H7 (cell line): ENCODE results near the gene TIPIN. TPM values are rescaled to one million over a fixed set of nuclear protein-coding genes. Genes with fewer than 3 reads are reported as not detected.
"Not testable (repeated sequence)": the region's sequence is repeated elsewhere in the genome, so short reads cannot be mapped to it uniquely, and the experiment has no call there.

ENCODE experiments used
- DNase-seq: peaks from one replicate; pipeline ENCODE4 v3.0.0; 2012
- H3K27me3 ChIP-seq: 2 replicates; pipeline ENCODE4 v1.6.0; 2011; ENCODE audit warnings: mild to moderate bottlenecking, low read length; ENCODE audit not compliant: control insufficient read depth, insufficient read depth
- H3K36me3 ChIP-seq: replicated peaks from 2 replicates; pipeline ENCODE4 v1.5.1; 2011; ENCODE audit warnings: low read length; ENCODE audit not compliant: control insufficient read depth, insufficient read depth
- H3K4me3 ChIP-seq: 2 replicates; pipeline ENCODE4 v1.5.1; 2011; ENCODE audit warnings: low read depth, mild to moderate bottlenecking, control low read depth, low read length, moderate library complexity; ENCODE audit not compliant: insufficient read depth
- total RNA-seq: library from RNA; depleted of rRNA; stranded (reverse); fragments of >200 nt; shearing (Covaris generic); gene quantifications from 2 replicates; pipeline ENCODE4 v1.2.3, GENCODE V29; 2014; rRNA removed

The TIPIN gene, protein sequence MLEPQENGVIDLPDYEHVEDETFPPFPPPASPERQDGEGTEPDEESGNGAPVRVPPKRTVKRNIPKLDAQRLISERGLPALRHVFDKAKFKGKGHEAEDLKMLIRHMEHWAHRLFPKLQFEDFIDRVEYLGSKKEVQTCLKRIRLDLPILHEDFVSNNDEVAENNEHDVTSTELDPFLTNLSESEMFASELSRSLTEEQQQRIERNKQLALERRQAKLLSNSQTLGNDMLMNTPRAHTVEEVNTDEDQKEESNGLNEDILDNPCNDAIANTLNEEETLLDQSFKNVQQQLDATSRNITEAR
- 16.2 and 17.0 TPM in 2 replicates for total RNA-seq

DNA sequence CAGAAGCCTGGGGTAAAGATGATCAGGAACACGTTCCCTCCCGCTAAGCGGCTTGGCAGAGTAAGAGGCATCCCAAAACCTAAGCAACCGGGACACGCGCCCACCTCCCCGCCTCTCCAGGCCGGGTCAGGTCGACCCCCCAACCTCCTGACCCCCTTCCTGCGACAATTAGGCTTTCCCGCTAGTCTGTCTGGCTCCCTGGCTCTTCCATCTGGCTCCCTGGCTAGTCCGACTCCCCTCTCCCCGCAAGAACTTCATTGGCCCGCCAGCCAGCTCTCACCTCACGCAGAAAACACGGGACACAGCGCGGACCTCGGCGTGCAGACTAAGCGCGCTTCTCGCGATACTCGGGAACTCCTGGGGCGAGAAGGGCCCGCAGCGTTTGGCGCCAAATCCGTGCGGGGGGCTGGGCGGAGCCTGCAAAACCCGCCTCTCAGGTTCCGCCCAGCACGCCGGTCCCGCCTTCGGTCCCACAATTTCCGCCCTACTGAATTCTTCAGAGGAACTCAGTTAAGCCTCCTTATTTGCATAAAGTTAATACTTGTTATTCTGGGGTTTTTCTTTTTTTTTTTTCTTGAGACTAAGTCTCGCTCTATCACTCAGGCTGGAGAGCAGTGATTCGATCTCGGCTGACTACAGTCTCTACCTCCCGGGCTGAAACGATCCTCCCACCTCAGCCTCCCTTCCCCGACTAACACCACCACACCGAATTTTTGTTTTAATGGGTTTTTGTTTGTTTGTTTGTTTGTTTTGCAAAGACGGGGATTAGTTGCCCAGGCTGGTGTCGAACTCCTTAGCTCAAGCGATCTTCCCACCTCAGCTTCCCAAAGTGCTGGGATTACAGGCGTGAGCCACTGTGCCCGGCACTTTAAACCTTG, at the start of gene TIPIN:
Gene TIPIN, minus strand, starts transcription at position 327 of the 878 bp plus-strand sequence. CDS start 3,738 bp downstream, outside the sequence.
- peak; percentile 95 for DNase-seq
- Histone ChIP-seq H3K27me3 (no peaks in the 10 kb centered on the region), H3K4me3 (peak within 1 kb of the TSS; percentile 73), H3K36me3 (no peaks in the 10 kb centered on the region; the same call in 1 of the 2 replicates)

GRCh38 chr15:66405615-66406014, 49.1 kb upstream of the TIPIN start:
- Histone ChIP-seq H3K36me3 (0 out of 2 replicates have a peak, but pooled peaks cover 1% of the 10 kb centered on the region), H3K27me3 (no peaks in the 10 kb centered on the region), H3K4me3 (no peak overlapping the region)
- no peak for DNase-seq

DNA sequence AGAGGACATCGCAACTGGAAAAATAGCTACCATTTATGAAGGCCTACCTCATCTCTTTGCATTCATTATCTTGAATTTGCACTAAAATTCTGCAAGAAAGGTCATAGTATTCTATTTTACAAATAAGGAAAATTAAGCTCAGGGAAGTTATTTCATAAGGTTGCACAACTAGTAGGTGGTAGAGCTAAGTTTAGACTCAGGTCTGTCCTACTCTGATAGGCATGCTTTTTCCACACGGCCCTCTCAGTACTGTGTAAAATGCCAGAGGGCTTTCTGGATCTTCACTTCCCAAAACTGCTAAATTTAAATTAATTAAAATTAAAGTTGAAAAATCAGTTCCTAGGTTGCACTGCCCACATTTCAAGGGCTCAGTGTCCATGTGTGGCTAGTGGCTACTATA, 48.5 kb upstream of the TIPIN start:
- H3K27me3 ChIP-seq = no peaks in the 10 kb centered on the region
- no peak for DNase-seq
- 0 out of 2 replicates have a peak, but pooled peaks cover 1% of the 10 kb centered on the region for H3K36me3 ChIP-seq
- no peak overlapping the region for H3K4me3 ChIP-seq

DNA sequence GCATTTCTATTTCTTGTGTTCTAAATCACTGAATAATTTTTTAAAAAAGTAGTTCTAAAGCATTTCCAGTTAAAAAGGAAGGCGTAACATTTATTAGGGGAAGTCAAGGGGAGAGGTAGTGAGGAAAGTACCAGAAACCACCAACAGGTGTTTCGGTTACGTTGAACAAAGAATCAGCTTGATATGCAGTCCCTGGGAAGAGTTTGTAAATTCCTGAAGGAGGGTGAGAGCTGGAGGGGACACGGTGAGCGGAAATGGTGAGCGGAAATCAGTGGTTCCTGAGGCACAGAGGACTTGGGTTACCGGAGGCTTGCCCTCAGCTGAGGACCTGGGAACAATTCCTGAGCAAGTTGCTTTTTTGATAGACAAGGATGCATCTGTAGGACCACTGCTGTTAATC, 48.0 kb upstream of the TIPIN start:
- DNase-seq = peak; percentile 68
- Histone ChIP-seq H3K4me3 (no peak overlapping the region), H3K36me3 (0 out of 2 replicates have a peak, but pooled peaks cover 1% of the 10 kb centered on the region), H3K27me3 (no peaks in the 10 kb centered on the region)

DNA sequence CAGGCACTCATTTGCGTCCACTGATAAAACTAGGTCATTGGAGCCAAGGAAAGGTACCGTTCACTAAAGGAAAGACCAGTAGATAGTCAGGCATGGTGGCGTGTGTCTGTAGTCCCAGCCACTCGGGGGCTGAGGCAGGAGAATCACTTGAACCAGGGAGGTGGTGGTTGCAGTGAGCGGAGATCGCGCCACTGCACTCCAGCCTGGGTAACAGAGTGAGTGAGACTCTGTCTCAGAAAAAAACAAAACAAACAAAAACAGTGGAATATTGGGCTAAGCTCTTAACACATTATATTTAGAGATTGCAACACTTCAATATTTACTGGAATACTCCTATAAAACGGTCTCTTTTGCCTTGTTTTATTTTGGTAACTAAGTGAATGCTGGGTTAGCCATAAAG, 47.6 kb upstream of the TIPIN start:
- DNase-seq = no peak
- H3K4me3 ChIP-seq = no peak overlapping the region
- H3K36me3 ChIP-seq = 0 out of 2 replicates have a peak, but pooled peaks cover 1% of the 10 kb centered on the region
- H3K27me3 ChIP-seq = no peaks in the 10 kb centered on the region

GRCh38 chr15:66403323-66403722, 46.8 kb upstream of the TIPIN start:
- H3K27me3 ChIP-seq = no peaks in the 10 kb centered on the region
- 0 out of 2 replicates have a peak, but pooled peaks cover 1% of the 10 kb centered on the region for H3K36me3 ChIP-seq
- H3K4me3 ChIP-seq = no peak overlapping the region
- no peak for DNase-seq

GRCh38 chr15:66402761-66403284, 46.3 kb upstream of the TIPIN start:
- no peak for DNase-seq
- H3K4me3 ChIP-seq = no peak overlapping the region
- H3K27me3 ChIP-seq = no peaks in the 10 kb centered on the region
- H3K36me3 ChIP-seq = 0 out of 2 replicates have a peak, but pooled peaks cover 1% of the 10 kb centered on the region

GRCh38 chr15:66401130-66402021, 44.9 kb upstream of the TIPIN start:
- no peaks in the 10 kb centered on the region for H3K27me3 ChIP-seq
- H3K4me3 ChIP-seq = no peak overlapping the region
- 0 out of 2 replicates have a peak, but pooled peaks cover 1% of the 10 kb centered on the region for H3K36me3 ChIP-seq
- peak; percentile 40 for DNase-seq

DNA sequence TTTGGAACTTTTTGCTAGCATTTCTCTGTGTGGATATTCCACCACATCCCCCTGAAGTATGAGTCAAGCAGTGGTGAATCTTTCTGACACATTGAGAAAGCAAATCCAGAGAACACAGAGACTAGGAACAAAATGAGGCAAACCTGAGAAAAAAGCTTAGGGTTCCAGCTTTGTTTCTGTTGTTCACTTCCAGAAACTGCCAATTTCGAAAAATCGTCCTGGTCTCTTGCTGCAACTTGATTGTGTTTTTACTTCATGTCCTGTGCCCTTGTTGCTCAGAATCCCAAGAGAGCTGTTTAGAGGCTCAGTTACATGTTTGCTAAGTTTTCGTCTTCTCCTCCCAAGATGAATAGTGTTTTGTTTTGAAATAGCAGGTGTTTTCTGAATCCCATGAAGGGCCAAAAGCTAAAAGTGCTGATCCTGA, 43.9 kb upstream of the TIPIN start:
- Histone ChIP-seq H3K36me3 (0 out of 2 replicates have a peak, but pooled peaks cover 1% of the 10 kb centered on the region), H3K27me3 (no peaks in the 10 kb centered on the region), H3K4me3 (no peak overlapping the region)
- DNase-seq = no peak

- no peak for DNase-seq
- H3K4me3 ChIP-seq = no peak overlapping the region
- no peaks in the 10 kb centered on the region for H3K27me3 ChIP-seq
- H3K36me3 ChIP-seq = peaks cover 3% of the 10 kb centered on the region; the same call in 1 of the 2 replicates
Observed at GRCh38 chr15:66399276-66399675, 42.8 kb upstream of the TIPIN start.

- Histone ChIP-seq H3K36me3 (peaks cover 2% of the 10 kb centered on the region; the same call in 1 of the 2 replicates), H3K4me3 (no peak overlapping the region), H3K27me3 (no peaks in the 10 kb centered on the region)
- DNase-seq = no peak
Observed at GRCh38 chr15:66394915-66395314, 38.4 kb upstream of the TIPIN start.

- H3K27me3 ChIP-seq = no peaks in the 10 kb centered on the region
- DNase-seq = no peak
- H3K4me3 ChIP-seq = no peak overlapping the region
- H3K36me3 ChIP-seq = peaks cover 2% of the 10 kb centered on the region; the same call in 1 of the 2 replicates
Observed at GRCh38 chr15:66394472-66394871, 38.0 kb upstream of the TIPIN start.

DNA sequence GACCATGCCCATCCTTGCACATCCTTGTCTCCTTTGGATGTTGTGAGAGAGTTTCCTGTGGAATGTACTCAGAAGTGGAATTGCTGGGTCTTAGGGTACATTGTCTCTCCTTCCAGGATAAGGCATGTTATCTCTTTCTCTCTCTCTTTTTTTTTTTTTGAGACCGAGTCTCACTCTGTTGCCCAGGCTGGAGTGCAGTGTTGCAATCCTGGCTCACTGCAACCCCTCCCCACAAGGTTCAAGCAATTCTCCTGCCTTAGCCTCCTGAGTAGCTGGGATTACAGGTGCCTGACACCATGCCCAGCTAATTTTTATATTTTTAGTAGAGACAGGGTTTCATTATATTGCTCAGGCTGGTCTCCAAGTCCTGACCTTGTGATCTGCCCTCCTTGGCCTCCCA, 36.6 kb upstream of the TIPIN start:
- not testable (repeated sequence) for H3K27me3 ChIP-seq, H3K4me3 ChIP-seq, DNase-seq, H3K36me3 ChIP-seq

- Histone ChIP-seq H3K4me3 (no peak overlapping the region), H3K36me3 (peaks cover 2% of the 10 kb centered on the region; the same call in 1 of the 2 replicates), H3K27me3 (no peaks in the 10 kb centered on the region)
- DNase-seq = no peak
Observed at GRCh38 chr15:66390678-66391077, 34.2 kb upstream of the TIPIN start.
